WI38 (cell line): ENCODE measurements around the gene CAND2.

Source experiments
- H3K4me3 ChIP-seq: 2 replicates; pipeline ENCODE4 v1.5.1; 2011; ENCODE audit warnings: low read depth, mild to moderate bottlenecking, control low read depth, low read length
- TF ChIP-seq, protein P1 (sequence below): IDR thresholded peaks from 2 replicates; pipeline ENCODE4 v1.5.1; 2012; ENCODE audit warnings: low read depth, mild to moderate bottlenecking, control low read depth, low read length

Gene CAND2

GRCh38 chr3:12808587-12808986 lies 12.1 kb downstream of the CAND2 start:
- H3K4me3 ChIP-seq: no peak overlapping the region
- TF ChIP-seq, protein P1, sequence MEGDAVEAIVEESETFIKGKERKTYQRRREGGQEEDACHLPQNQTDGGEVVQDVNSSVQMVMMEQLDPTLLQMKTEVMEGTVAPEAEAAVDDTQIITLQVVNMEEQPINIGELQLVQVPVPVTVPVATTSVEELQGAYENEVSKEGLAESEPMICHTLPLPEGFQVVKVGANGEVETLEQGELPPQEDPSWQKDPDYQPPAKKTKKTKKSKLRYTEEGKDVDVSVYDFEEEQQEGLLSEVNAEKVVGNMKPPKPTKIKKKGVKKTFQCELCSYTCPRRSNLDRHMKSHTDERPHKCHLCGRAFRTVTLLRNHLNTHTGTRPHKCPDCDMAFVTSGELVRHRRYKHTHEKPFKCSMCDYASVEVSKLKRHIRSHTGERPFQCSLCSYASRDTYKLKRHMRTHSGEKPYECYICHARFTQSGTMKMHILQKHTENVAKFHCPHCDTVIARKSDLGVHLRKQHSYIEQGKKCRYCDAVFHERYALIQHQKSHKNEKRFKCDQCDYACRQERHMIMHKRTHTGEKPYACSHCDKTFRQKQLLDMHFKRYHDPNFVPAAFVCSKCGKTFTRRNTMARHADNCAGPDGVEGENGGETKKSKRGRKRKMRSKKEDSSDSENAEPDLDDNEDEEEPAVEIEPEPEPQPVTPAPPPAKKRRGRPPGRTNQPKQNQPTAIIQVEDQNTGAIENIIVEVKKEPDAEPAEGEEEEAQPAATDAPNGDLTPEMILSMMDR: no peak

GRCh38 chr3:12809001-12809400 lies 12.5 kb downstream of the CAND2 start:
- no peak overlapping the region for H3K4me3 ChIP-seq
- TF ChIP-seq, protein P1: no peak

- no peak overlapping the region for H3K4me3 ChIP-seq
- TF ChIP-seq, protein P1: no peak
Observed at GRCh38 chr3:12809435-12809834, 13.0 kb downstream of the CAND2 start.

- TF ChIP-seq, protein P1: peak; percentile 87
- H3K4me3 ChIP-seq: peak overlapping the region; percentile 61
Observed at GRCh38 chr3:12810013-12810780, 13.7 kb downstream of the CAND2 start.

DNA sequence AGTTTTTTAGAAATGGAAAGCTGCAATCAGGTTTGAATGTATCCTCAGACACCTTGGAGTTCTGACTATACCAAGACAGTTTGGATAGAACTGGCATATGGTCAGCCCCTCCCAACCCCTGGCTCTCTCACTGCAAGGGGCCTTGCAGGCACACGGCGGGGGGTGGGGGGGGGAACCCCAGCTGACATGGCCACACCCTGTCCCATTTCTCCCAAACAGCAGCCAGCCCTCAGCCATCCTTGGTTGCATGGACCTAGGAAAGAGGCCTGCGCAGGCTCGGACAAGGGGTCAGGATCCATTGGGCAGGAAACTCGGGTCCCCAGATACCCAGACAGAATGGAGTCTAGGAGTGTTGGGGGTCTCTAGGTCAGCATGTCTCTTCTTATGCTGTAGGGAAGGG lies 14.5 kb downstream of the CAND2 start:
- TF ChIP-seq, protein P1: no peak
- H3K4me3 ChIP-seq: no peak overlapping the region

- TF ChIP-seq, protein P1: no peak
- no peak overlapping the region for H3K4me3 ChIP-seq
Observed at GRCh38 chr3:12812812-12813211, 16.3 kb downstream of the CAND2 start.

DNA sequence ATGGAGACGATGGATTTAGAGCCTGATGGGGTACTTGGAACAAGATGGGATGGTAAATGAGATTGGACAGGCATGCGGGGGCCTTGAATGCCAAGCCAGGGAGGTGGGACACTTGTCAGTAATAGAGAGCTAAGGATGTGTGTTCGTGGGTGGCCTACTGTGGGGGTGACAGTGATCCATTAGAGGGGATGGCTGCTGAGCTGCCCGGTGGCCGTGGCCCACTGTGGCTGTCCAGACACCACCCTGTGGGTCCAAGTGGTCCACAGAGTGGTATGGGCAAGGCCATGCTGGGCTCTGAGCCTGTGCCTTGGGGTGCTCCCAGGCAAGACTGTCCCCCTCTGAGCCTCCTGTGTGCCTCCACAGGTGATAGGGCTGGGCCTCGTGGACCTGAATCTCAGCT lies 17.5 kb downstream of the CAND2 start:
- no peak overlapping the region for H3K4me3 ChIP-seq

More for the DNA sequence above, 17.5 kb downstream of the CAND2 start:
- TF ChIP-seq, protein P1: no peak
